ENCODE results near the gene NRXN3.

NRXN3 gene

DNA sequence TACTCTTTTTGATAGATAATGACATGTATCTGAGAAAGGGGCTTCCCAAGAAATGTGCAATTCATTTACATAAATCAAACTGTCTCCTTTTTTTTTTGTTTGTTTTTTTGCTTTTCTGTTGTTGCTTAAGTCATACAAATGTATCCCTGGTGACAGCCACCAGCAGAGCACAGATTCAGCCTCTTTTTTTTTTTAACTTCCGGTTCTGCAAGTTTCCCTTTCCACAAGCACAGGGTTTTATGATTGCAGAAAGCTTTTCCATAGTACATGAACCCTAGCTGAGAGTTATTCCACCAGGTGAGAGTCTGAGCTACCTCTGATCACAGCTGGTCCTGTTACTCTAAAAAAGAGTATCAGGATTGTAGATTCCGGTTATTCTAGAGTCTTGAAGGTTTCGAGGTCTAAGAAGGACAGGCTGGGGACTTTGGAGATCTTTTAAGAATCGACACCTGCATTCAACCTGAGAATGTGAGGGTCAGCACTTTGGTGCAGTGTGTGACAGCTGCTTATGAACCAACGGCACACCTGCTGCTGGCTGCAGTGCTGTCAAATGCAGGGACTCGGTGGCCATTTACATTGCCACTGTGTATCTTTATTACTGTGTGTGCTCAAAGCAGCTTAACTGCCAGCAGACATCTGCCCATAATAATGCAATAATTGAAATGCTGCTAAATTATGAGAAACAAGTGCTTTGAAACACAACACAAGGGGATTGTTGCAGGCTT is 551.7 kb downstream of the NRXN3 start:
- no peak for DNase-seq (ENCODE audit: low spot score)

DNA sequence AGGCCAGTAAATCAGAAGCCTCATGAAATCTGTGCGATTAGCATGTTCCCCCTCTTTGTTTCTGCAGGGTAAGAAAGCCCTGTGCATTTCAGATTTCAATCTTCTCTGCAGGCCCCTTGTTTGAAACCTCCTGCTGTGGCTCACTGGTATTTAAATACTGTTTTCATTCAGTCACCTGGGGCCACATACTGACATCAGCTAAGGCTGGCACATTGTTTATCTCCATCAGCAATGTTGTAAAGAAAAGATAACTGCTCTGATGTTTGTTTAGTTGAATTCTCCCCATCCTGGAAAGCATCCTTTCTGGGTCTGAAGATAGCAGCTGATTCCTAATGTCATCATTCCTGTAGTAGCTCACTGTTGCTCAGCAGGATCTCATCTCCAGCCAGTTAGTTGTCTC is 554.9 kb downstream of the NRXN3 start:
- DNase-seq (ENCODE audit: low spot score) = no peak

DNA sequence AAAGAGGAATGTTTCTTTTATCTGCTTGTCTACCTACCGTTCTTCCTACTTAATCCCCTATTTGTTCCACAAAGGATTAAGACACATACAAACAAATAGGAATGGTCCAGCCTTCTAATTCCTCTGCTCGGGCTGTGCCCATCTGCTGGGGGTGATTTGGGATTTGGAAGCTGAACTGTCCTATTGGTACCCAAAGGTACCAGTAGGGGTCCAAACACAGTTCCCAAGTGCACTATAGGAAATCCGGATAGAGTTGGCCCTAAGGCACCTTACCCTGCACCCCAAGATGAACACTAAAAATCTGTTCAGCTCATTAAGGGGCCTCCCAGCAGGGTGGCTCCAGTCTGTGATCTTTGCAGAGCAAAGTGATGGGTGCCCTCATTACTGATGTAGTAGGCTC is 566.9 kb downstream of the NRXN3 start:
- no peak for DNase-seq (ENCODE audit: low spot score)

DNA sequence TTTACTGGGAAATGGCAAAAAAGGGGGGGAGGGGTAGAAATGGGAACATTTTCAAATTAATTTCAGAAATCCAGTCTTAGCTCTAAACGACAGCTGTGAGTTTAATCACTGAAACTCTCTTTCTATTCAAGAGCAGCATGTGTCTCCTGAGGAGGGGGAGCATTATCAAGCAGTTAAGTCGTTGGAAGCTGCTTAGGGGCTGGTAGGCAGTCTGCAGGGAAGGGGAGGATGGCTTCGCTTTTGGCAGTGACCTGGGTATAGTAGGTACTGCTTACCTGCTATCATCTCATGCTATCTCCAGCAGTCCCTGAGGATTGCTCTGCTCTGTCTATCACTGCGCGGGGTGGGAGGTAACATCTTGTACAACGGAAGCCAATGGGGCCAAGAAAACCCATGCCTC is 567.4 kb downstream of the NRXN3 start:
- no peak for DNase-seq (ENCODE audit: low spot score)

DNA sequence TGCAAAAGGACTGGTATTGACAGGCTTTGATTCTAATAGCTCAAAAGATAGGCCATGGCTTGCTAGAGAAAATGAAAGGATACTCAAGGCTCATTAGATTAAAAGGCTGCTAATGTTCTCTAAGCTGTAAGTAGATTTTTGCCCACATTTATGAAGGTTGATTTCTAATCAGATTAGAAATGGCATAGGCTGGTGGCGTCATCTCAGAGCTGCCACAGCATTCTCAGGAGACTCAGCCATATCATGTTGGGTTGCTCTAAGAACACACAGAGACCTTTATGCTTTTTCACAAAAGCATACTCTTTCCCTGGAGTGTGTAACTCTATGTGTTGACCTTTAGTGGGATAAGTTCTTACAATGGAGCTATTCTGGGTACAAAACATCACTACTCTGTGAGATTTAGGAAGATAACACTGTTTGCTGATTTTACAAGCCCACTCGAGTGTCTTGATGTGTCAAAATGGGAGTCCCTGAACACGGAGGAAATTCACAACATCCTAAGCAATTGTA is 576.0 kb downstream of the NRXN3 start:
- no peak for DNase-seq (ENCODE audit: low spot score)

DNA sequence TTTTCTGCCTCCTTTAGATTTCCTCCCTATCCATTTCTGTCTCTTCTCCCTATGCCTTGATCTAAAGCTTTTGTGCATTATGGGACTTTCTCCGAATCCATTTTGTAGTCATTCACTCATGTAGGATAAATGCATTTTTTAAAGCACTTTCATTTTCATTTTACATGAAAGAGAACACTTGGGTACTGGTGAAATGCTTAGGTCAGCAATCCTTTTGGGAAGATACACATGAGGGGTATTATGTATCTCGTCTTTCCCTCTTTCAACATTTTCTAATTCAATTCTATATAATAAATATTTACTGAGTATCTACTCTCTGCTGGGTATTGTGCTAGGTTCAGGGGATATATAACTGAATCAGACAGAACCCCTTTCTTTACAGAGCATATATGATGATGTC is 577.6 kb downstream of the NRXN3 start:
- no peak for DNase-seq (ENCODE audit: low spot score)

DNA sequence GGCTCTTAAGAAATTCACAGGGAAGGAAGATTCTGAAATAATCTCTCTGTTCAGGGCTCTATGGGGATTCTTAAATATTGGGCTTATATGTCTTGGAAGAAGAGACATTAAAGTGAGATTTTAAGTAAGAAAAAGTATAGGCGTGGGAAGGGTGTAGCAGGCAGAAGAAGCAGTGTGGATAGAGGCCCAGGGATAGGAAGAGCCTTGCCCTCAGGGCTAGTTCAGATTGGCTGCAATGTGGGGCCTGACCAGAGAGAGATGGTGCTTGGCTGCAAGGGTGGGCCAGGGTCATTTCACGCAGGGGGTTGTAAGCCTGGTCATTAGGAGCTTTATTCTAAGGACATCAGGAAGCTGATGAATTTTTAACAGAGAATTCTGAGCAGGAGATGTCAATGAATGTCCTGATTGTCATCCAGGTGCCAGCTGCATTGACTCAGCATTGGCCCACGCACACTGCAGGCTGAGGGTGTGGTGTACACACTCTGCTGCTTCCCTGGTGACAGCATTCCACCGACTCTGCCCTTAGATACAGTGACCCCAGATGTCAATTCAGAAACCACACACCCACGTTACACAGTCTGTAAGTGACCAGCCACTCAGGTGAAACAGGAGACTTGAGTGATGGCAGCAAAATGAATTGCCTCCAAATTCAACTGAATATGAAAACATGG is 582.5 kb downstream of the NRXN3 start:
- DNase-seq (ENCODE audit: low spot score) = no peak

DNA sequence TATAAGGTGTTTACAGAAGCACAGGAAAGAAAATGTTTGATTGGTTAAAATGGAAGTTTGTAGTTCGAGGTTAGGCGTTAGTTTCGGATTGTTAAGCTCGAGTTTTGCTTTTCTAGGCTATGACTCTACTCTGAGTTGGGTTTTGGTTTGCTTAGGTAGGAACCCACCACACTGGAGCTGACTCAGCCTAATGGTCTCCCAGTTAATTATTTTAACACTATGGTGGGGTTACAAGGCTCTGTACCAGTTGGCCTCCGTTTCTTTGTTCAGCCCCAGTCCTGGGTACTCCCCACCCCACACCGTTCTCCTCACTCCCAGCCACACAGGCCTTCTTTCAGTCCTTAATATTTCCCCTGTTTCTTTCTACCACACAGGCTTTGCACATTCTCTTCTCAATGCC is 583.9 kb downstream of the NRXN3 start:
- no peak for DNase-seq (ENCODE audit: low spot score)

DNA sequence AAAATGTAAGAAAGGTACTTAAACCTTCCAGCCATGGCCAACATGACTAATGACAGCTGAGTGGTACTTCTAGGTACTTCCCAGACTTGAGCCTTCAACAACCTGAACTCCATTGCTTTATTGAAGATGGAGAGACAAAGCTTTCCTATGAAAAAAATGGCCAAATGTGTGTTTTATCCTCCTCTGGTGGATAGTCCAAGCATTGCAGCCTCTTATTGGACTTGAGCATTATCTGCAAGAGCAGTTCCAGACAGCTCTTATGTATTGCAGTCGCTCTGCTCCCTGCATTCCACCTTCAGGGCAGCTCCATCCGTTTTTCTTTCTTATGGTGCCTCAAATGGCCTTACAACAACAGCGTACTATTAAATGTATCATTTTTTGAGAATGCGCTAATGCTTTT is 588.2 kb downstream of the NRXN3 start:
- no peak for DNase-seq (ENCODE audit: low spot score)

DNA sequence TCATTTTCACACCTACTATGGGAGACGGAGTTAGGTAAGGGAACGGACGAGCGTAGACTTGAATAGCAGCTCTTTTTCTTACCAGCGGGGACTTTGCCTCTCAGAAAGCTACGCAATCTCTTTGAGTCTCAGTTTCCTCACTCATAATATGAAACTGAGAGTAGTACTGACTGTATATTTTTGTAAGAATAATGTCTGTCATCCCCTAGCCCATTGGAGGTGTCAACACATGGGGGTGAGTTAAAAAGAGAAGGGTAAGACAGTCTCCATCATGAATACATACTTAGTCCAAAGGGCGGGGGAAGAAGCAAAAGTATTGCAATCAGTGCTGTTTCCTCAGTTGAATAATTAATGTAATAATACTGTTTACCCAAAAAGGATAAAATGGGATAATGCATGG is 592.2 kb downstream of the NRXN3 start:
- no peak for DNase-seq (ENCODE audit: low spot score)

DNA sequence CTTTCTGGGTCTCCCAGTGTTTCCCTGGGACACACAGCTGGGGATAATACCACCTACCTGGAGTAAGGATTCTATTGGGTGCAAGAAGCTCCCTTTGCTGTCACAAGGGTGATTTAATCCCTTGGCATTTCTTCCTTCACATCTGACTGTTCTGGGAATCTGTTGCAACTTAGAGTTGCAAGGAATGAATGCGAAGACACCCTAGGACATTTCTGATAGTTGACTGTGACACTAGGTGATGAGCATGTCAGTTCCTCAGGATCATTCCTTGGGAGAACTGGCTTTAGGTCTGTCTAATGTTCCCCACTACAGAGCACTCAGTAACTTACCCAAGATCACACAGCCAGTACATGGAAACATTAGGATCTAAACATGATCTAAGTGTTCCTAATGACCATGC is 593.6 kb downstream of the NRXN3 start:
- DNase-seq (ENCODE audit: low spot score) = no peak

DNA sequence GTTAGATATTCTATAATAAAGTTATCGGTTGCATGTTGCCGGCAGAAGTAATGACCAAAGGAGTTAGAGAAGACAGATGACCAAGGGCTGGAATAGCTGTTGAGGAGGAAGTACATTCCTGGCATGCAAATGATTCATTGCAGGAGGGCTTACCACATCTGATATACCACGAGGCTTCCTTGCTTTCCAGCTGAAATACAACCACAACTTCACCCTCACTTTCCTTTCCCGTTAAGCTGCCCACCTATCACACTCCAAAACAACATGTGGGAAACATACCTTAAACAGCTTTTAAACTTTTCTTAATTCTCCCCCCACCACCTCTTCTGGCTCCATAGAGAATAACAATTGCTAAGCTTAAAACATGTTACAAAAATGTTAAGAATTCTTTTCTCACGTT is 594.1 kb downstream of the NRXN3 start:
- DNase-seq (ENCODE audit: low spot score) = no peak

DNA sequence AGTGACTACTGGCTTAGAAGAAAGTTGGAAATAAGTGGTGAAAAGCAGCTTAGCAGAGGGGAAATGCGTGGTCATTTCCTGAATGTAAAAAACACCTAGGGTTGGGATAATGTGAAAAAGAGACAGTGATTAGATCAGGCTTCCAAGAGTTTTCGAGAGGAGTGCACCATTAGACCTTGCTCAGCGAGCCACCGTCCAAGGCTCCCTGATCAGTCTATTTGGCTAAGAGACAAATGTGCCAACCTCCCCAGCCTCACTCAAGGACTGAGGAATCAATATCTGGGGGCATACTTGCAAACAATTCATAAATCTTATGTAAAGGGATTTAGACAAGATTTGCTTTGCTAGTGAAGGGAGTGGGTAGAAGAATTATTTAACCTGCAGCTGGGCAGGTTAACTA is 594.5 kb downstream of the NRXN3 start:
- no peak for DNase-seq (ENCODE audit: low spot score)

DNA sequence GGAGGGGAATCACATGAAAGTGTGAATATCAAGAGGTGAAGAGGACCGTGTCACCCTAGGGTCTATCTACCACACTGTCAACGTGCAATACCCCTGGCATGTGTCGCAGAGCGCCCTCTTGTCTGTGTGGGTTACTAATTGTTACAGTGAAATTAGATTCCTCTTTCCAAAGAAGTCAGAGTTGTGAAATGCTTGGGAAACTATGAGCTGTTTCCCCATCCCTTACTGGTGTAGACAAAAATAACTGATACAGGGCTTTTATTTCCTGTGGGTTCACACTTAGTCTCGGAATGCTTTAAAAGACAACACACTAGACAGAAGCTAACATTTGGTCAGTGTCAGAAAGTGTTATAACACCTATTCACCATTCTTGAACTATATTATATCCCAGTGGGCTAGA is 597.3 kb downstream of the NRXN3 start:
- DNase-seq (ENCODE audit: low spot score) = no peak

DNA sequence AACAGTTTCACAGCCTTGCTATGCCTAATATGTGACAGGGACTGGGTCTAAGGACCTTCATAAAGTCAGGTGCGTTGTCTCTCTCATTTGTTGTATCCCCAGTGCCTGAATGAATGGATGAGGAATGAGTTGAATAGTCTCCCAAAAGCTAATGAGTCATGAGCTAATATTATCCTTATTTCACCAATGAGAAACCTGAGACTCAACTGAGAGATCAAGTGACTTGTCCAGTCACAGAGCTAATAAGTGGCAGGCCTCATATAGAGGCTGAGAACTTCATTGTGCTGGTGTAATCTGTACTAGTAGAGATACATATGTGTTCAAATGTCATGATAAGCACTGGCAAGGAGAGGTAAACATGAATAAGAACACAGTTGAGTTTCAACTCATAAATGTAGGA is 612.4 kb downstream of the NRXN3 start:
- DNase-seq (ENCODE audit: low spot score) = no peak

DNA sequence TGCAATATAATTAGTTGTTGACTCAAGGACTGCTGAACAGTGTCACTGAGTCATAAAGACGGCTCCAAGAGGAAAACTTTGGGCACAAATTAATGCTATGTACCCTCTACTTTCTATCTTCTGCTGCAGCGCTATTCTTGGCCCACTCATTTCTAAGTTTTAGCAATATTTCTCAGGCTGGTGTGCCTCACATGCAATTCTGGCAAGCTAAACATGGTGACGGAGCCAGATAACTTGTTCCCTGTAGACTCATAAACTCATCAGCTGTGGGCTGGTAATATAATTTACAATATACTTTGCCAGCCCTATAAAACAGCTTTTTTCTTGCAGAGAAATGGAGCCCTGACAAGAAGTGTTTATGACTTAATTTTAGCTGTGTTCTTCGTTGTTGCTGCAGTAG is 615.1 kb downstream of the NRXN3 start:
- DNase-seq (ENCODE audit: low spot score) = no peak

DNA sequence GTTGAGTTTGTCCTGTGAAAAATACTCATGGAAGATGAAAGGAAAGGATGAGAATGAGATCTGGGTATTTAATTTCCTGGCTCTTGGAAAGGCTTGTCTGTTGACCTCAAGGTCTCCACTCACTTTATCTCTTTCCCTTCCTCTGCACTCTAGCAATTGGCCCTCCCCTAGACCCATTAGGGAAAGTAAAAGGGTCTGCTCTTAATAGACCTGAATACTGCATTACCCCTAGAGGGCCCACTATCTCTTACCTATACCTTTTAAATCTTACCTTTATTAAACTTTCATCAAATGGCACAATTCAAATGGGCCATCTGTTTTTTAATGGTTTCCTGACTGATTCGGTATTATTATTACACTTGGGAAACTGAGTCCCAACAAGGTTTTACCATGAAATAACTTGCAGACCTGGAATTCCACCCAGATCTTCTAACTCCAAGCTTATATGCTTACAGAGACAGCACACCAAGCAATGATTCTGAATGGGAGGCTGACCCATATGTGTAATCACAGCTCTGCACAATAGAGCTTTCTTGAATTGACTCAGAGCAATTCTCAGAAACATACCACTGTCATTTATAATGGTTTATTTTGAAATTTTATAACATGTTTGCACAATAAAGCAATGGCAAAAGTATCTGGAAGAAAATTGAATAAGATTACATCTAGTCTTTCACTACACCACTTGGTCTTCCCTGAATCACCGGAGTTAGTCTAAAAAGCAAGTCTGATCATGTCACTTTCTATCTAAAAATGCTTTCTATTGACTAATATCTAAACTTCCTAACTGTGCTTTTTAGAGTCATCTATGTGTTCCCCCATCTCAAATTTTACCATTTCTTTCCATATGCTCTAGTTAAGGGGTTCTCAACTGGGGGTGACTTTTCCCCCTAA is 618.5 kb downstream of the NRXN3 start:
- no peak for DNase-seq (ENCODE audit: low spot score)

DNA sequence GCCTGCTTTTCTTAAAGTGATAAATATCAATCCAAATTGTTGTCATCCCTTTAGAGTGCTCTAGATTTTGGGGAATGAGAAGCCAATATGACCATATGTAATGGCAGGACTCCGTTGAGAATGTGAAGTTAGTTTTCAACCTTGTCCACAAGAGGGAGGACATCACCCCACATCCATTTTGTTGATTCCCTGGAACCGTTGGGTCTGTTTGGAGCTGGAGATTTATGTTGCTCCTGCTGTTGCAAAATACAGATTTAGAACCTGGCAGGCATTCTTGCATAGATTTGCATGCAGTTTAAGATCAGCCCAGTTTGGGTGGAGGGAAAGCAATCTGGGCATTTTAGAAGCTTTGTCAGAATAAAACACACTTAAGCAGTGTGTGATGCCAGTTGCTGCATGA is 620.1 kb downstream of the NRXN3 start:
- no peak for DNase-seq (ENCODE audit: low spot score)

DNA sequence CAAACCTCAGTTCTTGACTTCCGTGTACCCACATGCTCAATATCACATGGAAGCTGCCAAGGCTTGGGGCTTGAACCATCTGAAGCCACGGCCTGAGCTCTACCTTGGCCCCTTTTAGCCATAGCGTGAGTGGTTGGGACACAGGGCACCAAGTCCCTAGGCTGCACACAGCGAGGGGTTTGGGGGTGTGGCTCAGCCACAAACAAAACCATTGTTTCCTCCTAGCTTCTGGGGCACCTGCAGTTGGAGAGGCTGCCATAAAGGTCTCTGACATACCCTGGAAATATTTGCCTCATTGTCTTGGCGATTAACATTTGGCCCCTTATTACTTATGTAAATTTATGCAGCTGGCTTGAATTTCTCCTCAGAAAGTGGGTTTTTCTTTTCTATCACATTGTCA is 628.6 kb downstream of the NRXN3 start:
- DNase-seq (ENCODE audit: low spot score) = no peak

DNA sequence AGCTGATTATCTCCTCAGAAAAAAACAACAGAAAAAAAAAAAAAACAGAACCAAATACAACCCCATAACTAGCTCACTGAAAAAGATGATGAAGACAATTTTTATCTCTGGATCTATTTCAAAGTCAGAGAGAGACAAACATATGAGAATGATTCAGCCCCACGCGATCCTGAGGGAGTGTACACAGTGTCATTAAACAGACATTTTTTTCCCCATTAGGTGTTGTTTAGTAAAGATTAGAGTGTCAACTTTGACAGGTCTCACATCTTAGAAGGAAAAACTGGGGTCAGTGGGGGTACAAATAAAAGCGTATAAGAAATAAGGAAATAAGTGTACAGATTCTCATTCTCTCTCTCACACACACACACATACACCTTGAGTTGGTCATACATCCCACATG is 635.4 kb downstream of the NRXN3 start:
- no peak for DNase-seq (ENCODE audit: low spot score)

DNA sequence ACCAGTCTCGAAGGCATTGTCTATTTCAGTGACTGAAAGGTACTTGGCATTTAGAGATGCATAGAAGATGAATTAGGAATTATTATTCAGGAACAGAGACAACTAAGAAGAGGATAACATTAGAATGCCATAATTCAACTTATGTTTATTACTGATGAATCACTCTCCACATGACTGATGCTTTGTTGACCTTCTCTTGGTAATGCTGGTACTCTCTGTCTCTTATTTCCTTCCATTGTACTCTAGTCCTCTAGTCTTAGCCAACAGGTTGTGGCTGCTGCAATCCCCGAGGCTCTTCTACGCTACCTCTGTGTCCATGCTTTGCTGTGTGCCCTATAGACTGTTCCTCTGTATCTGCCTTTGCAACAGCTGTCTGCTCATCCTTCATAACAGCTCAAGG is 652.9 kb downstream of the NRXN3 start:
- DNase-seq (ENCODE audit: low spot score) = no peak

DNA sequence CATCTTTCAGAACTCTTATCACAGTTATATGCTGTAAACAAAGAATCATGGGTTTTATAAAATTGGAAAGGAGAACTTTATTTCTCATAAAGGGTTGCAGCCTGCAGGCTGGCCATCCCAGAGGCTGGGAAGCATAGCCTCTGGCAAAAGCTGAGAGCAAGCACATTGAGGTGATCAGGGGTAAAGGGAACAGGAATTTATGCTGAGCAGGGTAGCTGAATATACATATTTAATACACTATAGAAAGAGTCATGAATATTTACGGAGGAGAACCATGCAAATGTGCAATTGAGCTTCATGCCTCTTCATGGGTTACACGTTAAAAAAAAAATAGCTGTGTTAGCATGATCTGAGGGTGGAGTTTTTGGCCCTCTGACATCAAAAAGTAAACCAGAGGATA is 653.3 kb downstream of the NRXN3 start:
- DNase-seq (ENCODE audit: low spot score) = no peak

DNA sequence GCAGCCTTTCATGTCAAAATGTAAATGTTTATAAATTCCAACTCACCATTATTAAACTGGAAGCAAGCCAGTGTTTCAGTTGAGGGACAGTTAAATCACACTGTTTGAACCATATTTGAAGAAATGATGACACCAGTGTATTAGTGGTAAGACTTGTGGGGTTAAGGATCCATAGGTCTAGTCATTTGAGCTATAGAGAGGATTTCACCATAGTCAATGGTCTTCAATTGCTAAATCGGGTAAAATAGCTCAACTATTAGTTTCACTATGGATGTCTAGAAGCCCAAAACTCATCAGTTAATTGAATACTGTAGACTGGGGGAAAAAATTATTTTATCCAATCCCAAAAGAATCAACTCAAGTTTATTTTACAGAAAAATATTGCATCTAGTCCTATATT is 659.1 kb downstream of the NRXN3 start:
- DNase-seq (ENCODE audit: low spot score) = no peak

Measured in hematopoietic multipotent progenitor cell treated with erythropoietin and hydrocortisone succinate and interleukin-3 and kit ligand, for 15 days (in vitro differentiated cells).